Right ventricle myocardium inferior (tissue), 1 donor: ENCODE measurements around the gene SPOCK1. TPM values are rescaled to one million over a fixed set of nuclear protein-coding genes. Genes with fewer than 3 reads are reported as not detected.
A peak's percentile ranks its signal among the peaks of the same experiment; 100 is the strongest.

ENCODE experiments used
- ATAC-seq: fragments of 200-7000 bp; cut with Tn5 transposase; one replicate; pipeline ENCODE4 v1.9.1; 2020; ENCODE audit warnings: mild to moderate bottlenecking, moderate library complexity
- DNase-seq: peaks from one replicate; pipeline ENCODE4 v3.0.0; 2021; ENCODE audit errors: missing footprints
- intact Hi-C: fragments of 100-400 bp; cut with DNase I; formaldehyde crosslinking; loops from one replicate; pipeline ENCODE4 v1.11.0; 2022
- total RNA-seq: library from RNA; stranded (reverse); fragmentation: NEBNext Ultra II Directional; extraction: Animal tissue kit (Norgen Biotek cat#: 25700); gene quantifications from one replicate; pipeline ENCODE4 v1.2.1, GENCODE V29; 2021
- donor health status: DM: no; HTN: yes; CAD: no; lungs with severe emphysema.

The SPOCK1 gene
- total RNA-seq, 1 donor from 2014 or later, result 35.5 TPM

DNA sequence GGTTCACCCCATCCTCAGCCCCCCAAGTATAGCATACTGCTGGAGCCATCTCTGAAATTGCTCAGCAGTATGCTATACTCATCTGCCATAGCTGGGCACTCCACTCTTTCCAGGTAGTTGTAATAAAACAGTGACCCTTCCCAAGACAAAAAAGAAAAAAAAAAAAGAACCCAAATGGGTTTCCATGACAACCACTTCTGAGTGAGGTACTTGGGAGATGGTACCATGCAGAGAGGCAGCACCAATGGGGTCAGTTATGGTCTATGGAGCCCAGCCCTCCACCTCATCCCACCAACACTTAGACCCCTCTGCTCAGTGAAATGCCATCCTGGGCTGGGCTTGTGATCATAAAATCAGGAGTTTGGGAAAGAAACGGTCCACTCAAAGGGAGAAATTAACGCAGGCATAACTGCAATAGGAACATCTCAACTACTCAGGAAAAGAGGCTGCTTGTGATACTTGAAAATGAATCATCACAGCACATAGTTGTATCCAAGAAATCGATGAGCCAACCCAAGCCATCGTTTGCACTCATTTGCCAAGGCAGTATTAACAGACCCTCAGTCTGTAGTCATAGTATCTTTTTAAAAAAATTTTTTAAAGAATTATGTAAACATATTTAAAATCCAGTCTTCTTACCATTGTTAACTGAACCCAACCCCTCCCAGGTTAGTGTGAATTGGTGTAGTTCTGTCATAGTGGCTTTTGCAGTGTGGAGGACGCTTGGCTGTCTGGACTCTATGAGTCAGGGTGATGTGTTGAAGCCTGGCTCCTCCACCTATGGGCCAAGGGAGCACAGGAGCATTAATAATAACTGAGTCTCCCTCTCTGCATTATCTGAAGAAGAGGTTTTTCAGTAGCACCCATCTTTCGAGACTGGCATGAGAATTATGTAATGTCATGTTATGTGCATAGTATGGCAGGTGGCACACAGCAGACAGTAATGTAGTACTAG is 402.7 kb downstream of the SPOCK1 start:
- ATAC-seq (no peak), DNase-seq (no peak)
- intact Hi-C loops, result no loop called here

DNA sequence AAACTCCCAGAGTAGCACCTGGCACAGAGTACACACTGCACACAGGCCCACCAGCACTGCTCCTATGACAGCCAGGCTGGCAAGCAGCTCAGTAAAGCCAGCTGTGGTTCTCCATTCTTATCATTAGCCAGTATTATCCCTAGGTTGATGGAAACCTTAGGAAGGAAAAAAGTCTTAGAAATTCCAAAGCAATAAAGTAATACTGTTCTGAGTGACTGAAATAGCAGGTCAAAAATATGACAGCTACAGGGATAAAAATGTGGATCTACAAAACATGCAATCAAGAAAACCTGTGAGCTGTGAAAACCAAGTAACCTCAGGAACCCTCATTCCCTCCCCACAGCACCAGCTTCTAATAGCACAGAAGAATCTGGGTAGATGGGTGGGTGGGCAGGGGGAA is 403.5 kb downstream of the SPOCK1 start:
- no peak for DNase-seq
- intact Hi-C loops, result no loop called here
- ATAC-seq, result no peak

DNA sequence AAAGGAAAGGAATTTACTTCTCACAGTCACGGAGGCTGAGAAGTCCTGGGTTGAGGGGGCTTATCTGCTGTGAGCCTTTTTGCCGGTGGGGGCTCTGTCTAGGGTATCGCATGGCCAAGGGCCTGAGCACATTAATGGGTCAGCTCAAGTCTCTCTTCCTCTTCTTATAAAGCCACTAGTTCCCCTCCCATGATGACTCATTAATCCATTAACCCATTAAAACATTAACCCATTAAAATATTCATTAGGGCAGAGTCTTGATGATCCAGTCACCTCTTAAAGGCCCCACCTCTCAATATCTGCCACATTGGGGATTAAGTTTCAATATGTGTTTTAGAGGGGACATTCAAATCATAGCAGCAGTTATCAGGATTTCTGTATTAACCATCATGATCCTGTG is 406.3 kb downstream of the SPOCK1 start:
- ATAC-seq (no peak), DNase-seq (no peak)
- intact Hi-C loops, result no loop called here

DNA sequence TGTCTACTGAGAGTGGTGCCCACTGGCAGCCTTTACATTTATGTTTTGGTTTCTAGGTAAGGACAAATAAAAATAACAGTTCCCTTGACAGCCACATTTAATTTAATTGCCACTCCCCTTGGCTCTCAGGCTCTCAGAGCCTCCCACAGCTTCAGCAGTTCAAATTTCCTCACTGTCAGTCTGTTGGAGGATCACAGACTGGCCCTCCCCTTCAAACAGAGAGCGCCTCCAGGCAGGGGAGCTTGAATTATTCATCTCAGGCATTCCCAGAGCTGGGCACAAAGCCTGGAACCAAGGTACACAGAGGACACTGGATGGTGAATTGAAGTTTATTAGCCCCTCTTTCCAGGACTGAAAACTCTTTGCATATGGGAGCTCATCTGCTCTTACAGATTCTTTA is 407.7 kb downstream of the SPOCK1 start:
- intact Hi-C loops, result no loop called here
- peak; percentile 50 for ATAC-seq

DNA sequence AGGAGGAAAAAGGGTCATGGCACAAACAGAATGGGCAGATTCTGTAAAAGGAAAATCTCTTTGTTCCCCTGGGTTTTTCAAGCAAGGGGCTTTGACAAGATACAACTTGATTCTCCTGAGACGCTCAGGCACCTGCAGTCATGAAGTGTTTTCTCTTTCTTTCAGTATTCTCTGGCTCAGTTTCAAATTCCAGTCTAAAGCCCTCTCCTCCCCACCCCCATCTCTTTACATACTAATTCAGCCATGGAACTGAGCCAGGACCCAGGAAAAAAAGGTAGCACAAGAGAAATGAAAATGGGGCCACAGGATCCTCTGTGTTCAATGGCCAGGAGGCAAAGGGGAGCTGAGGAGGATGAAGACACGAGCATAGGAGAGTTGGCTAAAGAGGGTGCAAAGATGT is 408.4 kb downstream of the SPOCK1 start:
- no peak for DNase-seq
- ATAC-seq, result no peak
- intact Hi-C loops, result no loop called here

More for the DNA sequence above, 407.7 kb downstream of the SPOCK1 start:
- DNase-seq, result no peak

DNA sequence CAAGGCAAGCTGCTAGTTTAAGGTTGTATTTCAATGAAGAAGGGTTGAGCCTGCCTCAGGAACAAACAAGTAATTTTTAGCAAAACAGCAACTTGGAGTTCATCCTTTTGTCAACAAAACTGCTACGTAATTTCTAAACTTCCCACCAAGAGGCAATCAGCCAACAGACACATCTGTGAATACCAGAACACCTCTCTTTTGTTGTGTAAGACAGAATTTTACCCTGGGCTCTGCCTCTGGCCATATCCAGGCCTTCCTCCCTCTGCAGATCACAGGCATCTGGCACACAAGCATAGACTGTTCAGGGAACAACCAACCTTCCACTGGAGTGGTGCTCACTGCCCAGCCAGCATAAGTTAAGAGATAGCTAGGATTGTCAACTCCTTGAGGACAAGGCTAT is 409.0 kb downstream of the SPOCK1 start:
- intact Hi-C loops, result no loop called here
- ATAC-seq, result no peak

DNA sequence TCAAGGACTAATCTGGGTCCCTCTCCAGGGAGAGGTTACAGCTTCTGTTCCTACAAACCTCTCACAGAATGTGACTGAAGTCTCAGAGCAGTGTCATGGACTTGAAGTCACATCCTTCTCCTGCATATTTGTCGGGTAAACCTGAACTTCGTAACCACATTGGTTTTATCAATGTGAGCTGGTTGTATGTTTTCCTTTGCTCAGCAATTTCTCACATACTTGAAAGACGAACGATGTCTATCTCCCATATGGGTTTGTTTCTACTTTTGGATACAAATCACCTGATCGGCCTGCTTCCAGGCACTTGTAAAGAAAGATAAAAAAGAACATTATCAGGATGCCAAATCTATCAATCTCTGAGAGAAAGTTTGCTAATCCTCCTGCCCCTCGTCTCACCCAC is 411.0 kb downstream of the SPOCK1 start:
- ATAC-seq (no peak), DNase-seq (no peak)
- intact Hi-C loops, result no loop called here

More for the DNA sequence above, 409.0 kb downstream of the SPOCK1 start:
- DNase-seq, result no peak

DNA sequence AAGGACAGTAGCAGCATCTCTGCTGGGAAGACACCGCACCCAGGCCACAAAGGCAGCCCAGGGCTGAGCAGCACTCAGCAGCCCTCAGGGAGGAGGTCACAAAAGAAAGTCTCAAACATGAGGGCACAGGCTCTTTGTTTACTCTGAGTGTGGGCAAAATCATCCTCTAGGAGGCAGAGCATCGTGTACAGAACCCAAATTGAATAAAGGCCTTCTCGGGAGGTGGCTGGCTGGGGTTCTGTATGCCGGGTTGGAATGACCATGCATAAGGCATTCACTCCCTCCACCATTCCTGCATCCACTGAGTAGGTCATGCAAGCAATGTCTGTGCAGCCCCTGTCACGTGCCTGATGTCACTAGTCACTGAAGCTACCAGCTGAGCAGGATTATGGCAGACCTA is 412.8 kb downstream of the SPOCK1 start:
- intact Hi-C loops, result no loop called here
- DNase-seq, result no peak
- no peak for ATAC-seq

DNA sequence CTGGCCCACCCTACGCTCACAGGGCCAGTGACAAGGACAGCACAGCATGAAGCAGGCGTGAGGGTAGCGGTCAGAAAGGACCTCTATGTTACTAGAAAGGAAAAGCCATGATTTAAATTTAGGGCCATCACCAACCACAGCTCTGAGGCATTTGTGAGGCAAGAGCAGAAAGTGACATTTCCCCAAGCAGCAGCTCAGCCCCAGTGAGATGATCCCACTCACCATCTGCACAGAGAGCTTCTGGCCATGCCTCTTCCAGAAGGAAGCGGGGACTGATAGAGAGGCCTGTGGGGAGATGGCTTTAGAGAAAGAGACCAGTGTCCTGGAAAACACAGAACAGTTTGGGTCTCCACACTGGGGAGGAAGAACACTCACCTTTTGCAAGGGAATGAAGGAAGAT is 413.9 kb downstream of the SPOCK1 start:
- DNase-seq, result no peak
- ATAC-seq, result no peak
- intact Hi-C loops, result no loop called here

DNA sequence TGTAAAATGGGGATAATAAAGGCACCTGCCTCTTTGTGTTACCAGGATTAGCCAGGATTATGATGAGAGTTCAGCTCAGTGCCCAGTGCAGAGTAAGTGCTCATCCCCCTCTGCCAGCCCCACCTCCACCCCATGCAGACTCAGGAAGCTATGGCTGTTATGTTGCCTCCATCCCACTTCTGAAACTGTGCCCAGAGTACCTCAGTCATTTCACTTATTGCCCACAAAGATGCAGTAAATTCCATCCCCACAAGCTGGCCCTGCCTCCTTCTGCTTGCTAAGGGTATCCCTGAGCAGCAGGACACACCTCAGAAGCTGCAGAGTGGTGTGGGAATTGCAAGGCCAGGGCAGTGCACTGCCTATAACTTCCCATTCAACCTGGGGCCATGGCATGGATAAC is 415.1 kb downstream of the SPOCK1 start:
- no peak for ATAC-seq
- DNase-seq, result no peak
- intact Hi-C loops, result no loop called here

DNA sequence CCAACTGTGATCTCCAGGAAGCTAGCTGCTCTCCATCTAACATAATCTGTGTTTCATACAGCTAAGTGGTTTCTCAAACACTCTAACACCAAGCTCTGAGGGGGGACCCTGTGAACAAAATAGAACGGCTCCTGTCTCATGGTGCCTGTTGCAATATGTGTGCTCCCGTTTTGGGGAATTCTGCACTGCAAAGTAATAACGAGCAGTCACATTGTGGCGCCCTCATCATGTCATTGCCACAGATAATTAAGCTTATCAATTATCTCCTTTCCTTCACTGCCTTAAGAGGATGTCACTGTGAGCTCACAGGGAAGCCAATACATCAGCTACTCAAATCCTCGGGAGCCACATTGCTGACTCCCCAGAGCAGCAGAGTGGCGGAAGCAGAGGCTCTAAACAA is 416.2 kb downstream of the SPOCK1 start:
- no peak for ATAC-seq
- no peak for DNase-seq
- intact Hi-C loops, result no loop called here

DNA sequence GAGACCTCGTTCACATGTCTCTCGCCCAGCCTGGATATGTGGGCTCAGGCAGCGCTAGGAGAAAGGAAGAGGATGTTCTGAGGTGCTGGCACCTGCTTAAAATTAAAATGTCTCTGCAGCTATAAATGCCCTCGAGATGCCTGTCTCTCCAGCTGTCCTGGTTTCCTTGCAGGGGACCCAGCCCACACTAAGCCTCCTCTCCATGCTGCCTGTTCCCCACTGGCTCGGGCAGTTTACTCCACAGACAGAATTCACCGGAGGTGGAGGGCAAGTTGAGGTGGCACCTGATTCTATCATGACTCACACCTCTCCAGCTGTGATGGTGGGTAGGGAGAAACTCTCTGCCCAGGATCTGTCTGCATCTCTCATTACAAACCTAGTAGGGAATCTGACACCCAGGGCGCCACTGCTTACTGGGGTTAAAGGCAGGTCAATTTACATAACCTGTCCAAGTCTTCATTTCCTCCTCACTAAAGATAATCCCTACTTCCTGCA is 420.9 kb downstream of the SPOCK1 start:
- intact Hi-C loops, result loop anchor here (10.0 kb wide), 1 partner anchor 147 kb away; no protein-coding TSS in a partner anchor
- DNase-seq, result no peak
- ATAC-seq, result no peak

DNA sequence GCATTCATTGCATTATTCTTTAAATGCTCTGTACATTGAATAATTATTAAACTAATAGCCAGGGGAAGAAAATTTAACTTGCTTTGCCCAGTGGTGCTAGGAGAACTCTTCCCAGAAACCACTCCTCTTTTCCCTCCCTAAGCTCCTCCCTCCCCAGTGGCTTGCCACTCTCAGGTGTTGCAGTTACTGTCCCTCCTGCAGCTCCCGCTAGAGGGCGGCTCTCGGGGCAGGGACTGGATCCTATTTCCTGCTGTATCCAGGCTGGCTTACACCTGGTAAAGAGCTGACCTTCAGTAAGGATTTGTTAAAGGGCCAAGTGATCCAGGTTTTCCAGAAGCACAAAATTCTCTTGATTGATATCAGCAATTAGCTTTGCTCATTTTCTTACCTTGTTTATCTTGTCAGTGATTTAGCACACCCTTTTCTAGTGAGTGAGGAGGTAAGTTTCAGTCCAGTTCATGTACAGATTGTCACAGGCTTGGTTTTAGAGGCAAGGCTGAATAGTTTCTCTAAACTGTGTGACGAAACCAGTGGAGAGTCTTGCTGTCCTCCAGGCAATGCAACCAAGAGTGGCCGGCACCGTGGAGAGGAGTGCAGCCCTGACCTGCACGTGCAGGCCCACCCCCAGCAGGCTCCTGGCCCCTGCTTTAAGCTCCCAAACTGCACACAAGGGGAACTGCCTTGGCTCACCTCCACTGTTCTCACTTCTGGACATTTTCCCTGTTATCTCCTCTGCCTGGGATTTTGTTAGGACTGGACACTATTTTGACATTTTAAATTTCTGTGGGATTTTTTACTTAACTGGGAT is 423.8 kb downstream of the SPOCK1 start:
- DNase-seq (no peak), ATAC-seq (peak; percentile 58)
- intact Hi-C loops, result loop anchor here (10.0 kb wide), 1 partner anchor 149 kb away; no protein-coding TSS in a partner anchor

DNA sequence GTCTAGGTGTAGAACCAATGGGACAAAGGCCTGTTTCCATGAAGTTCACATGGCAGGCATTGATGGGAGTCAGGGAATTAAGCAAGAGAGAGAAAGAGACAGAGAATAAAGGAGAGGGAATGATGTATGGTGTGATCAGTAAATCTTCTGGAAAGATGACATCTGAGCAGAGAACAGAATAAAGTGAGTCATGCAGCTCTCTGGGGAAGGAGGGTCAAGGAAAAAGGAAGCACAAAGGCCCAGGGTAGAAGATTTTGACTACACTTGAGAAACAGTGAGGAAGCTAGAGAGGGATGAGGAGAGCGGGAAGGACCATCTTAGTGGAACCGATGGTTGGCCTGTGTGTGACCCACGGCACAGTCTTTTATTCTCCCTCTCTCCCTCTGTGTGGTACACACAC is 425.9 kb downstream of the SPOCK1 start:
- ATAC-seq (peak; percentile 49), DNase-seq (no peak)
- intact Hi-C loops, result loop anchor here (10.0 kb wide), 1 partner anchor 152 kb away; no protein-coding TSS in a partner anchor

DNA sequence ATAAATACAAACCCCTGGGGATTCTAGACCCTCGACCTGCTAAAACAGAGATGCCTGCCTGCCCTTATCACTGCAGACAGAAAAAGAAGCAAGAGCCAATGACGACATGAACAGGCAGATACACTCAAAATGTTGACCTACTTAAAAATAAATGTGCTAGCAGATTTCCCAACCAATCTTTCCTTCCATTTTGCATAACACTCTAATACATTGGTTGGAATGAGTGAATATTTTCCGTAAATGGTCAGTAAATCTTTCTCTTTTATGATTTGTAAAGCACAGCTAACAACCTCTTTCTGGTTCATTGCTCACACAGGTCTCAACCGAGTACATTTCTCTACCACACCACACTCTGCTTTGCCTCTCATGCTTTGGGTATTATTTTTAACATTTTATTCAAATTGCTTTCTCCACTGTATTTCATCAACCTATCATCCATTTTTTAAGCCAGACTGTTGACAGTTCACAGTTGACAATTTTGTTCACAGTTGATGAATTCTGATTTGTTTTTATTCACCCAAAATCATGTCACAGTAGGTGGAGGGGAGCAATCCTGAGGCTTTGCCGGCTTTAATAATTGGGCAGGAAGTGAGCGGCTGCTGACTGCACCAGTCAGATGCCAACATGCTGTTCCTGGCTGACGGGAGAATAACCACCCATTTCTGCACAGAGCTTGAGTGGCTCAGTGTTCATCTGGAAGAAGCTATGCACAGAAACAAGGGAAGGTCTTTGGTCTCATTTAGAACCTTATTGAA is 426.6 kb downstream of the SPOCK1 start:
- intact Hi-C loops, result loop anchor here (10.0 kb wide), 1 partner anchor 152 kb away; no protein-coding TSS in a partner anchor
- ATAC-seq, result peak; percentile 68

DNA sequence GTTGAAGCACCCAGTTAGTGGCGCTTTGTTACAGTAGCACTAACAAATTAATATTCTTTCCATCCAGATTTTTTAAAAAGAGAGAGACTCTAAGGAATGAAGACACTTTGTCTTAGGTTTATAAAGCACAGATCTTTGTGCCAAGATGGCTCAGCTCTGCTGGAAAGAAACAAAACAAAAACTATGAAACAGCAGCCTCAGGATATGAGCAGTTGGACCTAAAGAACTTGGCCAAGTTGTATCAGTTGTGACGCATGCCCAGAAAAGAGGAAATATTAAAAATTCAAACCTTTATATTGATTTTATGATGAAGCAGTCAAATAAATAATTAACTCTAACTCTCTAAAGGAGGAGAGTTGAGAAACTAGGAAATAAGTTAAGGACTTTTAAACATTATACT is 427.2 kb downstream of the SPOCK1 start:
- intact Hi-C loops, result loop anchor here (10.0 kb wide), 1 partner anchor 153 kb away; no protein-coding TSS in a partner anchor
- DNase-seq, result no peak
- ATAC-seq, result no peak

More for the DNA sequence above, 426.6 kb downstream of the SPOCK1 start:
- no peak for DNase-seq

DNA sequence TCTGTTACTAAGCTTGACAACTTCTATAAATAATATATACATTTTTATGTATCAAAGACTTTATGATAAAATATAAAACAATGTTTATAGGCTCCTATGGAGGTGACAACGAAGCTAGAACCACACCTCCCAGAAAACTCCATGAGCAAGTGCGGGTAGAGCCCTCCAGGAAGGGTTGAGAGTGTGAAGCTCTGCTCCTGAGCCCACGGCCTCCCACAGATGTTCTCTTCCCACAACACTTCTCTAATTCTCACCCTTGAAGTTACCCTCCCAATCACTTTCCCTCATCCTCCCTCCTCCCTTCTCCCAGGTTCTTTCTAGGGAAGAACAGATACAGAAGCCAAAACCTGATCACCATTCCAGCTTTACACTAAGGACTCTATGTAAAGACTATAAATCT is 427.6 kb downstream of the SPOCK1 start:
- no peak for DNase-seq
- intact Hi-C loops, result loop anchor here (10.0 kb wide), 1 partner anchor 153 kb away; no protein-coding TSS in a partner anchor
- ATAC-seq, result no peak

DNA sequence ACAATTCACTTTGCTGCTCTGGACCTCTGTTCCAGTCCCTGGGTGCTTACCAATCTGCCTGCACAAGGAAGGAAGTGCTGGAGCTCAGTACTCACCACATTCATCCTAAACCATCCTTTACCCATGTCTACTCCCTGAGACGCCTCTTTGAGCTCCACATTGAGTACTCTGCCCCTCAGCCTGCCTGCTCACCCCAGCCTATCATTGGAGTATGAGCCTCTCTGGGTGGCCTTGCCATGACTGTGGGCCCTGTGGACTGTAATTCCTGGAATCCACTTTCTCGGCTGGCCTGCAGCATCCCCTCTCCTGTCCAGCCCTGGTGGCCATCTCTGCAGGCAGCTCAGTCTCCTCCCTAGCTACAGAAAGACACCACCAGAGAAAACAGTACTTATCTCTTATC is 428.6 kb downstream of the SPOCK1 start:
- DNase-seq (no peak), ATAC-seq (no peak)
- intact Hi-C loops, result loop anchor here (10.0 kb wide), 1 partner anchor 154 kb away; no protein-coding TSS in a partner anchor
